HG03095 (cell line): Measurements from ENCODE around the gene CCDC136.

ENCODE experiments used
- ATAC-seq: cut with Tn5 transposase; IDR thresholded peaks from one replicate; pipeline ENCODE4 v1.9.1; 2021; ENCODE audit warnings: moderate library complexity; ENCODE audit not compliant: unreplicated experiment

Gene CCDC136

DNA sequence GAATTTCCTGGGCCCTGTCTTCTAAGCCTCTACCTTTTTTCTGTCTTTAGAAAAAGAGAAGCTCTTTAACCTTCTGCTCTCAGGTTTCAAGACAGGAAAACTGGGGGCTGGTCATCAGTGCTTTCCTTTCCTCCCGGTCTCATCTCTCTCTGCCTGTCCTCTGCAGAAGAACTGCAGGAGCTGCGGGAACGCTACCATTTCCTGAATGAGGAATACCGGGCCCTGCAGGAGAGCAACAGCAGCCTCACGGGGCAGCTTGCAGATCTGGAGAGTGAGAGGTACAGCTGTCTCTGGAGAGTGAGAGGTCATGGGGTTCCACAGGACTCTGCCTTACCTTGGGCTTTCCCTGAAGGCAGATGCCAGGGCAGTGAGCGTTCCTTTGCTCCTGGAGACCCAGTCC lies 12.7 kb downstream of the CCDC136 start:
- ATAC-seq = no peak

DNA sequence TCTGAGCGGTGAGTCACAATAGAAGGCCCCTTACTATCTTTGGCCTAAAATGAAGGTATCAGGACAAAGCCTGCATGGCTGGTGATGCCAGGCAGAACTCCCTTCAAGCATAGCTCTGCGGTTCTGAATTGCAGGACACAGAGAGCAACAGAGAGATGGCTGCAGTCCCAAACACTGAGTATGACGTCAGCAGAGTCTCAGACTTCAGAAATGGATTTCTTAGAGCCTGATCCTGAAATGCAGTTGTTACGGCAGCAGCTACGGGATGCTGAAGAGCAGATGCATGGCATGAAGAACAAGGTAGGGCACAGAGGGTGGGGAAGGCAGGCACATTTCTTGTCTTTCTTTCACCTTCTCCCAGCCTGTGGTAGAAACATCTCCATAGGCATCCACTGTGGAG lies 13.5 kb downstream of the CCDC136 start:
- ATAC-seq = no peak

DNA sequence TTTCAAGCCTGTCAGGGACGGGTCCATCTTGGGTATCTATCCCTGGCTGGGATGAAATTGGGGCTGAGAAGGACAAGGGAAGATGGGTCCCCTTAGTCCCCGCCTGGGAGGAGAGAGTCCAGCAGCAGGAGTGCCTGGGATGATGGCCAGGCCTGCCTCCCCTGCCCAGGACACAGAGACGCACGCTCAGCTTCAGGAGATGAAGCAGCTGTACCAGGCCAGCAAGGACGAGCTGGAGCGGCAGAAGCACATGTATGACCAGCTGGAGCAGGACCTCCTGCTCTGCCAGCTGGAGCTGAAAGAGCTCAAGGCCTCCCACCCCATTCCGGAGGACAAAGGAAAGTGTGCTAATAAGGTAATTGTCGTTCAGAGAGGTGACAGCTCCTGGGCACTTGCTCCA lies 15.4 kb downstream of the CCDC136 start:
- no peak for ATAC-seq

DNA sequence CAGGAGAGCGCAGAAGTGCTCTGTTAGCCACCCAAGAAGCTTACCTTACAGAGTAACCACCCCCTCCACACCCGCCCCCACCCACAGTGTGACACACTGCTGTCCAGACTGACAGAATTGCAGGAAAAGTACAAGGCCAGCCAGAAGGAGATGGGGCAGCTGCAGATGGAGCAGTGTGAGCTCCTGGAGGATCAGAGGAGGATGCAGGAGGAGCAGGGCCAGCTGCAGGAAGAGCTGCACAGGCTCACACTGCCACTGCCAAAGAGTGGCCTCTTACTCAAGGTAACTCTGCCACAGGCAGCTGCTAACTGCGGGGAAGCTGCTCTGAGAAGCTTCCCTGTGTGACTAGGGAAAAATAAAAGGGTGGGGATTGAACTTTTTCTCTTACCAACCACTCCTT lies 17.6 kb downstream of the CCDC136 start:
- ATAC-seq = no peak

DNA sequence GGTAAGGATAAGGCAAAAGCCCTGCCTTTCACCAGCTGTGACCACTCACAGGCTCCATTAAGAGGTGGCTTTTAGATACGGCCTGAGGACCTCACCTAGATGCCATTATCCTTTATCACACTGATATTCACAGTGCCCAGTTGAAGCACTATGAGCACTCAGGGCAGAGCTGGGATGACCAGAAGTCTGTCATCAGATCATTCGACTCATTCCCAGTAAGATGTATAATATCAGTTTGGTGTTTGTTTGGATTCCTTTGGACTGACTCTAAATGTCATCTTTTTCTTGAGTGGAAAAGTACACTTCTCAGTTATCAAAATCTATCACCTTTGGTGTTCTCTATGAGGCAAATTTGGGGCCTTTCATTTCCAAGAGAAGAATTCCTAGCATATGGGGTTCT lies 18.7 kb downstream of the CCDC136 start:
- no peak for ATAC-seq

DNA sequence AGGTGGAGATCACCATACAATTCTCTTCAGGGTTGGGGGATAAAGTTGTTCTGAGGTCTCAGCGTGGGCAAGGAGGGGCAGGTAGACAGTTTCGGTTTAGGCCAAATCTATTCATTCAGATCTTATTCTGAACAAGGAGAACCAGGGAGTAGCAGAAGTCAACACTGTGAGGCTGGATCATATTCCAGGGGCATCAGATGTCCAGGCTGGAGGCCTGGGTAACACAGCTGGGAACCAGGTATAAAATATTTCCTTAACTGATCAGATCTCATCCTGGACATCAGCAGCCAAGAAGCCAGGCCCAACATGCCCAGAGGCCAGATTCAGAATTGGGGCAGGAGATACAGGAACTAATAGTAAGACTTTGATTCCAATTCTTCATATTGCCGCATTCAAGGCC lies 19.2 kb downstream of the CCDC136 start:
- no peak for ATAC-seq

DNA sequence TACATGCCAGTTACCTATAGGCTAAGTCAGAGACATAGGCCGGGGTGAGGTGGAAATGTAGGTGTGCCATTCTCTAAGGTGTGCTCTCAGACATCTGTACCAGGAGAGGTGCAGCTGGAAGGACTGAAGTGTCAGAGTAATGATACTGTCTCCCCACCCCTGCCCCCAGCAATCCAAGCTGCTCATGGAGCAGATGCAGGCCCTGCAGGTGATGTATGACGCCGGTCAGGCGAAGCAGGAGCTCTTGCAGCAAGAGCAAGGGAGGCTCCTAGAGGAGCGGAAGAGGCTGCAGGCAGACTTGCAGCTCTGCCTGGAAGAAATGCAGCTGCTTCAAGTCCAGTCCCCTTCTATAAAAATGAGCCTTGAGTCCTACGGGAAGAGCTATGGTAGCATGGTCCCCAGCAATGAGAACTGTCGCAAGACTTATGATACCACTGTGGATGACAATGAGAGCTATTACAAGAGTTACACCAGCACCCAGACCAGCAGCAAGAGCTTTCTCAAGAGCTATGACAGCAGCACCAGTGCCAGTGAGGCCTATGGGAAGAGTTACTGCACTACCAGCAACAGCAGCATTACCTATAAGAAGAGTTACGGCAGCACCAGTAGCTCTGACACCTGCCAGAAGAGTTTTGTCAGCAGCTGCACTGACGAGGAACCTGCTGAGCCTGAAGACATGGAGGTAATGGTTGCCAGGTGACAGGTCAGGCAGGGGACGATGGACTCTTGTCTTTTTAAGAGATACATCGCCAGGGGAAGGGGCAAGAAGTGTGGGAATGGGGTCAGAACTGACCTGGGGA lies 20.1 kb downstream of the CCDC136 start:
- no peak for ATAC-seq

DNA sequence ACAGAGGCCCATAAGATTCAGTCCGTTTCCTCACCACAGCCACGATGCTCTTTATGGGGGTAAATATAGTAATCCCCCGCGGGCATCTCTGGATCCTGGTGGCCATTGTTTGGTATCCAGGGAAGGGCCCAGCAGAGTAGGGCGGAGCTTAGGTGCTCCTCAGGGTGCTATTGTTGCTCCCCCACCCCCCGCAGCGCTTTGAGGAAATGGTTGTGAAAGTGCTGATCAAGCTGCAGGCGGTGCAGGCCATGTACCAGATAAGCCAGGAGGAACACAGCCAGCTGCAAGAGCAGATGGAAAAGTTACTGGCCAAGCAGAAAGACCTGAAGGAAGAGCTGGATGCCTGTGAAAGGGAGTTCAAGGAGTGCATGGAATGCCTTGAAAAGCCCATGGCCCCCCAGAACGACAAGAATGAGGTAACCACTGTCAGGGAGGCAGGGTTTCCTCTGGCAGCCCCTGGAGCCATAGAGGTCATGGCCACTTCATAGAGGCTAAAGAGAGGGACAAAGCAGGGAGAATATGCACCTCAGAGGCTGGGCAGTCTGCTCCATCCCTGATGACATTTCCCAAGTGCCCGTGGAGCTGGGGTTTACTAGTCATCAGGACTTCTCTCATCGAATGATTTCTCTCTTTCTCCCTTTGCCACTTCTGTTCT lies 20.9 kb downstream of the CCDC136 start:
- no peak for ATAC-seq

DNA sequence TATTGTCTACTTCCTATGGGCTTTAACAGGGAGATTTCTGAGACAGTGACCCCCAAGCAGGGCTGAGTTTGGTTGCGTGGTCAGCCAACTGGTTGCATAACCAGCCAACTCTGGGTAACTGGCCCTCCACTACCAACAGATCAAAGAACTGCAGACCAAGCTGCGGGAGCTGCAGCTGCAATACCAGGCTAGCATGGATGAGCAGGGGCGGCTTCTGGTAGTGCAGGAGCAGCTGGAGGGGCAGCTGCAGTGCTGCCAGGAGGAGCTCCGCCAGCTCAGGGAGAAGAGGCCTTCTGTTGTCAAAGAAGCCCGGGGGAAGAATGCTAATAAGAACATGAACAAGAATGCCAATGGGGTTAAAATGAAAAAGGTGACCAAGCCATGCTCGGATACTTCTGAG lies 22.7 kb downstream of the CCDC136 start:
- no peak for ATAC-seq

DNA sequence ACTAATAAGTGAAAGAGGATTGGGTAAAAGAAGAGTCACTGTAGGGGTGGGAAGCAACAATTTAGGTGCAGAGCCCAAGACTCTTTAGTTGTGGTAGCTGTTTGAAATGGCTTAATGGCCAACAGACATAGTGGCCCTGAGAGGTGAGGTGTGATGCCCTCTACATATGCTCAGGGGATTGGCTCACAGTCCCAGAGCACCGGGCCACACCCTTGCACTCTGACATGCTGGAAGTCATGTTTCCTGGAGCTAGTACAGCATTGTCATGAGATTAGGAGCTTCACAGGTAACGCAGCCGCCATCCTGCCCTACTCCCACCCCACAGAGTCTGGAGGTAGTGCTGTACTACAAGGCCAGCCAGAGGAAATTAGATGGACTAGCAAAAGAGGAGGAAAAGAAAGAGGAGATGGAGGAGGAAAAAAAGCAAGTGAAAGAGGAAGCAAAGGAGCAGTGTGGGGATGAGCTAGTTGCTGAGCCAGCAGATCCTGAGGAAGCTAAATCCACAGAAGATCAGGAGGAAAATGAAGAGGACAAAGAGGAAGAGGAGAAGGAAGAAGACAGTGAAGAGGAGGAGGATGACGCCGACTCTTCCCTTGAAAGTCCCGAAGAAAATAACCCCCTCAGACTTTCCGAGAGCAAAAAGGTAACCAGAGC lies 23.6 kb downstream of the CCDC136 start:
- no peak for ATAC-seq

DNA sequence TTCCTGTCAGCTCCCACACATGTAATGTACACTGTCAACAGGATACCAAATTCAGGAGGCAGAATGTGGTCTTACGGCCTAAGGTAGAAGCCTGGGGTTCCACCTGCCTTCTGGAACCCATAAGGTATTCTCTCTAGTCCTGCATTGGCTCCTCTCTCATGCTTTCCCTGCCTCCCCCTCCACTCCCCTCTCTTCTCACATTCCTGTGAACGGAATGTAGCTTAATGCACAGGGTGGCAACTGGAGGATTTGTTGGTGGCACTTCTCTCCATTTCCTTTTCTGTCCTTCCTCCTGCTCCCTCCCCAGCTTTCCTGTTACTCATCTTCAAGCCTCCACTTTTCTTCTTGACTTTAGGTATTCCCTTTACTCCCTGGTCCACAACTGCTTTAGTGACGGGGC lies 26.9 kb downstream of the CCDC136 start:
- no peak for ATAC-seq

DNA sequence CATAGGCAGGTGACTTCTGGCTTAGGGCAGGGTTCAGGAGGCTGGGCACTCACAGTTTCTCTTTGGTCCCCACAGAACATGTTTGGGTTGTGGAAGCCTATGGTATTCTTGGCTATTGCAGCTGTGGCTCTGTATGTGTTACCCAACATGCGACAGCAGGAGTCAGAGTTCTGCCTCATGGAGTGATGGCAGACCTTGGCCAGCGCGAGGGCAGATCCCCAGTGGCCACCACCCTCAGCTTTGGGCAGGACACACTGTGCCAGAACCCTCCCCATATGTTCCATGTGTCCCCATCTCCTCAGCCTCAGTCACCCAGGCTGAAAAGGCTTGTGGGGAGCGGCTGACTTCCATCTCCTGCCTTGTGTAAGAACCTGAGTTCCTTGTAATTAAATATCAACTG lies 30.0 kb downstream of the CCDC136 start:
- no peak for ATAC-seq

DNA sequence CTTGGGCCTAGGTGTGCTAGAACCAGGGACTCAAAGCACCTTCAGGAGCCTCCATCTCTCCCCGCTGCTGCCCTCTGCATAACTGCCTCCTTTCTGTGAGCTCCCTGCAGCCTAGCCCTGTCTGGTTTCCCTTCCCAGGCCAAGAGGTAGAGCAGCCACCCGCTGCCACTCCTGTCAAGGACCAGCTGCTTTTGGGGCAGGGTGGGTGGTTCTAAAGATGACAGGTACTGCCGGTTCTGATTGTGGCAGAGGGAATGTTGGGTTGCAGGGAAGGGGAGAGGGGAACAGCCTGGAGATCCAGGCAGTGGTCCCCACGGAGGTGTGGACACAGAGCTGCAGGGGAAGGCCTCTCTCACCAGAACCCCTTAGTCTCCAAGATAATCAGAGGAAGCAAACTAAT lies 34.7 kb downstream of the CCDC136 start:
- no peak for ATAC-seq

DNA sequence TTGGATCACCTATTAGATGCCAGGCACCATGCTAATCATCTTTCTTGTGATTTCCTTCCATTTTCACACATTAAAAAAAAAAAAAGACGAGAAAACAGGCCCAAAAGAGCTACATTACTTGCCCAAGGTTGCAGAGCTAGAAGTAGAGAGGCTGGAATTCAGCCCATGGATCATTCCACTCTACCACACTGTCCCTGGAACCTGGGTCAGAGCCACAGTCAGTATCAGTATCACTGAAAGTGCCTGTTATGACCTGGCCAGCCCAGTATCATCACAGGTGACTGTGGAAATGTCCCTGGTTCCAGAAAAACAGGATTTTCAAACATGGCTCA lies 35.1 kb downstream of the CCDC136 start:
- no peak for ATAC-seq

DNA sequence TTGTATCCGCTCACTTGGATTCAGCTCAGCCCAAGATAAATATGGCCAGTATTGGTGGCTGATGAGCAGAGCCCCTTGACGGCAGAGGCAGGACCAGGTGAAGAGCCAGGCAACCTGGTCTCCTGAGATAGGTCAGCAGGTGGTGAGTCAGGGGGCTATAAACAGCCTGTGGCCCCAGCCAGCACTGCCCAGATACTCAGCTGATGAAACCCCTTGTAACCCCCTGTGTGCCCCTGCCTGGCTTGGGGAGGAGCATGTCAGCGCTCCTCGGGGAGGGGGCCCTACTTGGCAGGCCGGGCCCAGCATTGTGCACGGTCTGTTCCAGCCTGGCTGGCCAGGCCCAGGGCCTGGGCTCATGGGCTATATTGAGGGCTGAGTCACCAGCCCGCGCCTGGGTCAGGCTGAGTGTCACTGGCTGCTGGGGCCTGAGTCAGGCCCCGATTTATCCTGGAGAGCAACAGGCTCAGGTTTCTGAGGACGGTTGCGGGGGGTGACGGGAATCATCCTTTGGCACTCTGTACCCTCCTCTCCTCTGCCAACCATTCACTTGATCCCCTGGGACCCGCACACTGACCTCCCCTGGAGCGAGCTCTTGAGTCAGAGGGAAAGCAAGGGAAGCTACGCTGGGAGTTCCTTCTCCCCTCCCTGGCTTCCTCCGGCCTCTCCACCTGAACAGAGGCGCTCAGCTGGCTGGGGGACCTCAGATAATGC lies 35.6 kb downstream of the CCDC136 start:
- no peak for ATAC-seq

DNA sequence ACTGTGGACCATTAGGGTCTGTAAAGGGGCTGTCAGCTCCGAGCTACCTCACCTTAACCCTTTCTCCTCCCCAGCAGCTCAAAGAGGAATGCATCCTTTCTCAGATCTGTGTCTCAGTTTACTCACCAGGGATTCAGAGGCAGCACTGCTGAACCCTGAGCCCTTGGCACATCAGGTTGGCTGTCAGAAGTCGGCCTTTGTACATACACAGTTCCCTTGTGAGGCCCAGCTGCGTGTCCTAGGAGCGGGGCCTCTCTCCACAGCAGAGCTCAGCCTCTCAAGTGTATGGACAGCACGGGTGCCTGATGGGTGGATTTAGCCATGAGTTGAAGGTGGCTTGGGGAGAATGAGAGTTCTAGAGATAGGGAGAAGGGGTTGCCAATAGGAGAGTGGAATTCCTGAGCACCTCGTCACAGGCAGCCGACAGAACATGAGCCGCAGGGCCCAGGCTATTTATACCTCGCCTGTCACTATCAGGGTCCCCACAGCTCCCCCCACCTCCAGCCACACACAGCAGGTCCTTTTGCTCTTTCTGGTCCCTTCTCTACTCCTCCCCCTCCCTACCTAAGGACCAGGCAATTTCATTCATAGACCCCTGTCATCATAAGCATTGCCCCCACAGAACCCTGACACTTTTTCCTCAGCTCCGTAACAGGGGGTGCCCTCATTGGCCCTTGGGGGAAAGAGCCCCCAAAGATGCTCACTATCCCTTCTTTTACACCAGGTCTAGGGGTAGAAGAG lies 36.4 kb downstream of the CCDC136 start:
- no peak for ATAC-seq

DNA sequence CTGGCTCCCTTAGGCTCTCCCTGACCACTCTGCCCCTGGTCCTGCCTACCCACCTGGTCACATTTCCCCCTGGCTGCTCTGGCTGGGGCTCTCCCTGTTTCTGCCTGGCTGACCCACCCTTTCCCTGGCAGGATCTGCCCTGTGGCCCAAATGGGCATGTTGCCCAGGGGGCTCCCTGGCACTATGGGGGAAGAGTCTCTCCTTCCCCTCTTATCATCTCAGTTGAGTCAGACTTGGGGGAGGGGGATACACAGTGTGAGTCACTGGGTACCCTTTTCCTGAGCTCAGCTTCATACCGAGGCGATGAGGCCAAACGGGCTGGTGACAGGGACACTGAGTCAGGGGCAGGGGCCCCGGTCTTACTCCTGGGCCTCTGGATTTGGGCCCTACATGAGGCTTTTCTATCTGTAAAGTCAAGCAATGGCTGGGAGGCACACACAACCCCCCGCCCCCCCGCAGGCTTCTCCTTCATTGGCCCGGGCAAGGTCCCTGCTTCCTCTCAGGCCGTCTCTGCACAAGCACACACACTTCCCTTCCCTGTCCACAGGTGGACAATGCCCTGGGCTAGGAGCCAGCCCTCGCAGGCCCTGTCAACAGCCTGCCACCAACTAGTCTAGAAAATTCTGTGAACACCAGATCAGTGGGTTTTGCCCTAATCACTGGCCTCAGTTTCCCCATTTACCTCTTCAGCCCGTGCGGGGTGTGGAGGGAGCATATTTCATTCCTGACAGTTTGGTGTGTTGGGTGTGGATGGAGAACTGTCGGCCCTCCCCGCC lies 37.8 kb downstream of the CCDC136 start:
- no peak for ATAC-seq

DNA sequence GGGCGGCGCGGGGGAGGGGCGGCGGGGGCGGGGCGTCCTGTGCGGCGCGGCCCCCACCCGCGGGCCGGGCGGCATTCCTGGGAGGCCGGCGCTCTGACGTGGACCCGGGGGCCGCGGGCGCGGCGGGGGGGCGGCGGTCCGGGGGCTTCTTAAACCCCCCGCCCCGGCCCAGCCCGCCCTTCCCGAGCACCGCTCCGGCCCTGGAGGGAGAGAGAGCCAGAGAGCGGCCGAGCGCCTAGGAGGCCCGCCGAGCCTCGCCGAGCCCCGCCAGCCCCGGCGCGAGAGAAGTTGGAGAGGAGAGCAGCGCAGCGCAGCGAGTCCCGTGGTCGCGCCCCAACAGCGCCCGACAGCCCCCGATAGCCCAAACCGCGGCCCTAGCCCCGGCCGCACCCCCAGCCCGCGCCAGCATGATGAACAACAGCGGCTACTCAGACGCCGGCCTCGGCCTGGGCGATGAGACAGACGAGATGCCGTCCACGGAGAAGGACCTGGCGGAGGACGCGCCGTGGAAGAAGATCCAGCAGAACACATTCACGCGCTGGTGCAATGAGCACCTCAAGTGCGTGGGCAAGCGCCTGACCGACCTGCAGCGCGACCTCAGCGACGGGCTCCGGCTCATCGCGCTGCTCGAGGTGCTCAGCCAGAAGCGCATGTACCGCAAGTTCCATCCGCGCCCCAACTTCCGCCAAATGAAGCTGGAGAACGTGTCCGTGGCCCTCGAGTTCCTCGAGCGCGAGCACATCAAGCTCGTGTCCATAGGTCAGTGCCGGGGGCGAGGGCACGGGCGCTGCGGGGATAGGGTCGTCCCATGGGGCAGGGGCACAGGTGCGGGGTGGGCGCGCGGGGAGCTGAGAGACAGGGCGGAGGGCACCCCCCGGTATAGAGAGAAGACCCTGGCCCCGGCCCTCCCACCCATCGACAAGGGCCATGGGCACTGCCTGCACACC lies 38.7 kb downstream of the CCDC136 start, which contains the start of gene FLNC:
Gene FLNC, plus strand, starts transcription at position 176 of the 947 bp plus-strand sequence. Its CDS starts 232 bp downstream, at position 408.
- ATAC-seq = no peak
